Mucosa of gallbladder (tissue), 1 donor: ENCODE data around the gene MRPL53. TPM values are rescaled to one million over a fixed set of nuclear protein-coding genes. Genes with fewer than 3 reads are reported as not detected.
"Not testable (repeated sequence)": the region's sequence is repeated elsewhere in the genome, so short reads cannot be mapped to it uniquely, and the experiment has no call there.

ENCODE experiments used
- DNase-seq: peaks from one replicate; pipeline ENCODE4 v3.0.0-alpha.2; 2020; ENCODE audit warnings: low spot score
- total RNA-seq: library from RNA; stranded (reverse); gene quantifications from one replicate; pipeline ENCODE4 v1.2.1, GENCODE V29; 2021
- donor health status: DM: no; HTN: no; CAD: no.

MRPL53 gene
- total RNA-seq, 1 donor from 2014 or later: 80.9 TPM

DNA sequence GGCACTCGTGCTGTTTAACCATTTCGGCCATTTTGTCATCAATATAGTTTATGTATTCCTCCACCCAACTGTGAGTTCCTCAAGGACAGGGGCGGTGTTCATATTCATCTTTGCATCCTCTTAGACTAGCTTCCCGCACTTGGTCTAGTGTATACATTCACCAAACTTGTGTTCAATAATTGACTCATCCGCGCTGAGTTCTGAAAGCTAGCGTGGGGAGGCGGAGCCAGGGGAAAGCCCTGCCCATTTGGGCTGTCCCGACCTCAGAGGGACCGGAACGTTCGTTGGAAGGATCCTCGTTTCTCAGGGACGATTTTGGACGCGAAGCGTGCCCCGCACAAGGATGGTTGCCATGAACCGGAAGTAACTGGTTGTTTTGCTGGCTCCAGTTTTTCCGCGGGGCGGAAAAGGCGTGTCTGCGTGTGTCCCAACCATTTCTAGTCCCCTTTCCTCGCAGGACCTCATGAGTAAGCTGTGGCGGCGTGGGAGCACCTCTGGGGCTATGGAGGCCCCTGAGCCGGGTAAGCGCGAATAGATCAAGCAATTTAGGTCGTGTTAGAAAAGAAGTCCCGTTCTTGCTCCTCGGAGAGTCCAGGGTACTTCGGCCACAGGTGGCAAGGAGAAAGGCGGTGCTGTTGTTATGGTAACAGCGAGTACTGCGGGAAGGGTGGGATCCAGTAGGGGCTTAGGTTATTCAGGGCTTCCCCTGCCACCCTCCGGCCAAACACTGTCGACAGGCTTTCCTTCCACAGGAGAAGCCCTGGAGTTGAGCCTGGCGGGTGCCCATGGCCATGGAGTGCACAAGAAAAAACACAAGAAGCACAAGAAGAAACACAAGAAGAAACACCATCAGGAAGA, 17.6 kb downstream of the MRPL53 start, which contains the start of gene INO80B:
INO80B (plus strand) TSS at position 434 of the 858 bp plus-strand sequence; CDS start at position 464, 30 bp downstream.
- DNase-seq: peak; percentile 98

DNA sequence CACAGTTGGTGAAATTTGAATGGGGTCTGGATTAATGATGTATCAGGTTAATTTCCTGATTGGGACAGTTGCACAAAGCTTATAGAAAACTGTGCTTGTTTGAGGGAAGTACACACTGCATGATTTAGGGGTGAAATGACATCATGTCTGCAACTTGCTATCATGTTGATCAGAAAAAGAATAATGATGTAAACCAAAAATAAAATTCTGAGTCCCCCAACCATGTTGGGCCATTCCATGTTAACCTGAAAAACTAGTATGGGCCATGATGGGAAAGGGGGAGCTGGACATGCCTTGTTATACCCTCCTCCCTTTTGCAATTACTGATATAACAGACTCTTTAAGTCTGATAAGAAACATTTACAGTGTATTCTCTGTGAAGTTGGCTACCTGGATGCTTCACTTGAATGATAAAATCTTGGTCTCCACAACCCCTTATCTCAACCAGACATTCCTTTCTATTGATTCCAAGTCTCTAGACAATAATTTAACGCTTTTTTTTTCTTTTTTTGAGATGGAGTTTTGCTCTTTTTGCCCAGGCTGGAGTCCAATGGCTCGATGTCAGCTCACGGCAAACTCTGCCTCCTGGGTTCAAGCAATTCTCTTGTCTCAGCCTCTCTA, 21.8 kb downstream of the MRPL53 start:
- DNase-seq: no peak

DNA sequence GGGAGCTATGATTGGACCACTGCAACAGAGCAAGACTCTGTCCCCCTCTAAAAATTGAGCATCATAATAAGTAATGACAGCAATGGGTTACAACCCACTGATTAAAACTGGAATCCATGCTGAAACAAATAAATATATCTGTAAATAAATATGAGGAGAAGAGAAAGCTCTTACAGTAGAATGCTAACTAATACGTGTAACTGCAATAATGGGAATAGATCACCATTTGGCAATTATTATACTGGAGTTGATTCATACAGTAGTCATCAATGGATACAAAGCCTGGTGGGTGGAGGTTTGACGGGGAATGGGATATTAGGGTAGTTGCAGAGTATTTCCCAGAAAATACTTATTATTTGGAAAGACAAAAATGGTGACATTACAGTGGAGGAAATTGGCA, 23.7 kb downstream of the MRPL53 start:
- DNase-seq: no peak

DNA sequence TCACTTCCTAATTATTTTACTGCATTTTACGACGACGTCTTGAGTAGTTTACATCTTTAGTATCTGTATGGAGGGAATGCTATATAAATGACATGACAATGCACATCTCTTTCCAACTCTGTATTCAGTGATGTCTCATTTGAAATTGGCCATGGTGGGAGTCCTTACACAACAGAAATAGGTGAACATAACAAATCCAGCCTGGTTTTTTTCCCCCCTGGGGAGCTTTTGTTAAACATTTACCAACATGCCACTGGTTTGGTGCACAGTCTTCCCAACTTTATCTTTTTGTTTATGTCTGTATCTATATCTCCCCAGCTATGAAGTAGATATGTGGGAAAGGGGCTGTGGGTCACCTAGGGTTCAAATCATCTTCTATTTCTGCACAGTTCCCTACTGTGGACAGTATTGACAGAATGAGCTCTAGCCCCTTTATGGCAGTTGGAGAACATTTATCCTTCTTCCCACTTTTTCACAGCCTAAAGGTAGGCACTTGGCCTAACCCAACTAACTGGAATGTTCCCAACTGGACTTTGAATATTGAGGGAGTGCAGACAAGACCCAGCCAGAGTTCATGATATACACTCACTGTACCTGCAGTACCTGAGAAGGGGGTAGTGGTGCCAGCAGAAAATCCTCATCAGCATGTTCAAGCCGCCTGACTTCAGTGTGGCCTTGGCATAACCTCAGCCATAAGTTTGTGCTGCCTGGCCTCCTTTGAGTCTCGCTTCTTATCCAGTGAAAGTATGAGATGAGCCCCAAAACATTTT, 25.1 kb downstream of the MRPL53 start:
- DNase-seq: peak; percentile 63

DNA sequence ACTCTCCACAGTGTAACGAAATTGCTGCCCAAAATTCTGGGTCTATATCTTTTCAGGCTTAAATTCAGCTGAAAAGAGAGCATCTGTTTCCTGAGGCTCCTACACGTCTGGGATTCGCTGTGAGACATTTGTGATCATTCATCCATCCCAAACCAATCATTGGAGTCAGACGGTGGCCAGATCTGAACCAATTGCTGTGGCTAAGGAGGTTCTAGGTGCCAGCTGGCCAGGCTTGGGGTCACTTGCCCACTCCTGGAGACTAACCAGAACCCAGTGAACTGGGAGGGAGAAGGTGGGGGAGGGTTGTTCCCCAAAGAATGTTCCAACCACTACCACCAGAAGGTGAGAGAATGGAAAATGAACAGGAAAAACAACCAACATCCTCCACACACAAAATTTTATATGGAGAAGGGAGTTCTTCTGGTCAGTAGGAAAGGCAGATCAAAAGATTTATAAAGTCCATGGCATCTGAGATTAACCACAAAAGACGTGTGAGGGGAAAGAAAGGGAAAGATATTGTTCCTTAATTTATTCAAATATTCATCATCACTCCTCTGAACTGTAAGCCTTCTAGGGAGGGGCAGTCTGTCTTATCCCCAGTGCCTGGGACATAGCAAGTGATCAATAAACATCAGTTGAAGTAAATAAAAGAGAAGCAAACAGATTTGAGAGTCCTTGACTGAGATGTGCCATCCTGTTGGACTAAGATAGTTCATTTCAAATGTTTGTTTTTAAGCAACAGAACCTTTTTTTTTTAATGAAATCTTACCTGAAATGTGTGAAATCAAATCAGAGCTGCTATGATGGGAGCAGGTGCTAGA, 27.8 kb downstream of the MRPL53 start:
- no peak for DNase-seq

- DNase-seq: not testable (repeated sequence)
Measured at GRCh38 chr2:74442483-74443297, 29.8 kb downstream of the MRPL53 start.

DNA sequence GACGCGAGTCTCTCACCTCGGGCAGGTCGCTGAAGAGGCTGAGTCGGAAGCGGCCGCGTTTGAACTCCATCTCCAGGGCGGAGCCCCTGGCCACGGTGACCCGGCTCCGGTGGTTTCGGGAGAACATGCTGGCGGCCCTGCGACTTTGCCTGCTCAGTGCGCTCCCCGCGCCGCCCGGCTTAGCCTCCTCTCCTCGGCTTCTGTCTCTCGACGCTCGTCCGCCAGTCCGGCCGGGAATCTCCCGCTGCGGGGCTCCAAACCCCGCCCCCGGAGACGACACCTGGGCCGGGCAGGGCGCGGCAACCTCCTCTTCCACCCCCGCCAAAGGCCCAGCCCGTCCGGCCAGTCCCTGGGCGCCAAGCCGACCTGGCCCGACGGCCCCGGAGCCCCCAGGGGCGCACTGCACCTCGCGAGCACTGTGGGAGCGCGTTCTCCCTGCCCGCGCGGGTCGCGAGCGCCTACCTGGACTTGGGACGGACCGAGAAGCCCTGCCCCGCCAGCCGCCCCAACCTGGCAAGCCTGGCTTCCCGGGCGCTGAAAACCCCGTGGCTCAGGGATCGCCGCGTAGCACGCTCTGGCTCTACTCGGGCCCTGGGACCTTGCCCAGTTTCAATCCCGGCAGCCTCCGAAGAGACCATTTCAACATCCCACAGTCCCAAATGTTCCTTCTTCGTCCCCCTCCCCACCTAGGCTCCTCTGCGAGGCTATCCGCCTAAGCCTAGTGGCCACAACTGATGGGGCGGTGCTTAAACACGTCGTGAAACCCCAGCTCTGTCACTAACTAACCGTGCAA, 30.6 kb downstream of the MRPL53 start, which contains the start of gene RTKN:
RTKN (minus strand) TSS at position 248 of the 793 bp plus-strand sequence; CDS start at position 127, 121 bp downstream.
- peak; percentile 60 for DNase-seq

DNA sequence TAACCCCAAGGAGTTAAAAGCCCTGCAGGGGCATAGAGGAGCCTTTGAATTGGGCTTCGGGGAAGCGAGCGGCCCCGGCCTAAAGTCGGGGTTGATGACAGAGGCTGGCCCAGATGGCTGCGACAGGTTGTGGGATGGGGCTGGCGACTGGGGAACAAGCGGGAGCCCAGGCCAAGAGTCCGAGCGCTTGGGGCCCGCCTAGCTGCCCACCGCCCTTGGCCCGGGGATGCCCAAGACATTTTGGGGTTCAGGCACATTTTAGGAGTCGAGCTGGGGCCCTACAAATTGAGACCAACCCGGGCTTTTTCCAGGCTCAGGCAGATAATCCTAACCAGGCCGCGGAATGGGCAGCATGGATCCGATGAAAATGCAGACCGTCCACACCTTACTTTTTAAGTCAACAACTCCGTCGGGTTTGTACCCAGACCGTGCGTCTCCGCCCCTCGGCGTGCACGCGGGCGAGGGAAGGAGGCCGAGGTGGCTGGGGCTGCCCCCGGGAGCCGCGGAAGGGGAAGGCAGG, 31.2 kb downstream of the MRPL53 start:
- DNase-seq: no peak

GRCh38 chr2:74440378-74441169, 31.9 kb downstream of the MRPL53 start:
- DNase-seq: peak; percentile 87

- DNase-seq: peak; percentile 45
Measured at GRCh38 chr2:74439803-74440377, 32.6 kb downstream of the MRPL53 start.

DNA sequence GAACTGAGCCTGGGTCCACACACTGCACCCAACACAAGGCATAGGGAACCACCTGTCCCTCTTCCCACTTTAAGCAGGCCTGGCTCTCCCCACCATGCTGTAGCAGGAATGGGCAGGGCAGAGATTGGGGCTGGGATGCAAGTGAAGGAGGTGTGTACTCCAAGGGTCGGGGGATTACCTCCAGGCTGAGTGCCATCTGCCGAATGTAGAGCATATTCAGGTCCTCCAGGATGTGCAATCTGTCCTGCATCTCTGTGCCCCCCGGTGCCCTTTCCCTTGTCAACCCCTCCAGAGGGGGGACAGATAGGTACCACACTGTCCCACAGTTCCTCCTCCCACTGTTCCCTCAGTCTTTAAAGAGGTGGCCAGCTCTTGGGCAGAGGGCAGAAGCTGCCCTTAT, 33.1 kb downstream of the MRPL53 start:
- DNase-seq: no peak

GRCh38 chr2:74438248-74438647, 34.2 kb downstream of the MRPL53 start:
- no peak for DNase-seq

DNA sequence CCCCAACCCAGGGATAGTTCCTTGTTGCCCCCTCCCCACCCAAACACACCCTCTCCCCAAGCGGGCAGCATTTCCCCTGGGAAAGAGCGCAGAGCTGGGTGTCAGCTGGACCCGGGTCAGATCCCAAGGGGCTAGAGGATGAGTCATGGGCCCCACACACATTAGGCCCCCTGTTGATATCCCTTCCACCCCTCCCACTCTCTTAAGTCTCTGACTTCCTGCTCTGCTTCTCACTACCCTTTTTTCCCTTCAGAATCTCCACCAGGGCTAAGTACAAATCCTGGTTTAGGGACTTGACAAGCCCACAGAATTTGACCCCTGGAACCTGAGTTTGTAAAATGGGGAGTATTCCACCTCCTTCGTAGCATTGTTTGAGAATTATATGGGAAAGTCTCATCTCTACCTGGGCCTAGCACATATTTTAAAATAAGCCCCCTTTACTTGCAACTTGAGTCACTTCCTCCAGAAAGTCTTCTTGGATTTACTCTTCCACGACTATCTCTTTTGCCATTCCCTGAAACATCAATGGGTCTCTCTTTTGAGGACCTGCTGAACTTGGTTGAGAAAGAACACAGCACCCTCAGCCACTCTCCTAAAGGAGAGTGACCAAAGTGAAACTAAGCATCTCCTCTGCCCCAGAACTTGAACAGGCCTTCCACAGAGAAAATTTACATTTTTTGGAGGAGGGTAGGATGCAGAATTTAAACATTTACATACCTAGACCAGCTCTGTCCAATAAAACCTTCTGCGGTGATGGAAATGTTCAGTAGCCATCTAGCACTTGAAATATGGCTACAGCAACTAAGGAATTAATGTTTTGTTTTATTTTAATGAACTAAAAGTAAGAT, 35.4 kb downstream of the MRPL53 start:
- no peak for DNase-seq

- DNase-seq: no peak
Measured at GRCh38 chr2:74436111-74436805, 36.2 kb downstream of the MRPL53 start.

DNA sequence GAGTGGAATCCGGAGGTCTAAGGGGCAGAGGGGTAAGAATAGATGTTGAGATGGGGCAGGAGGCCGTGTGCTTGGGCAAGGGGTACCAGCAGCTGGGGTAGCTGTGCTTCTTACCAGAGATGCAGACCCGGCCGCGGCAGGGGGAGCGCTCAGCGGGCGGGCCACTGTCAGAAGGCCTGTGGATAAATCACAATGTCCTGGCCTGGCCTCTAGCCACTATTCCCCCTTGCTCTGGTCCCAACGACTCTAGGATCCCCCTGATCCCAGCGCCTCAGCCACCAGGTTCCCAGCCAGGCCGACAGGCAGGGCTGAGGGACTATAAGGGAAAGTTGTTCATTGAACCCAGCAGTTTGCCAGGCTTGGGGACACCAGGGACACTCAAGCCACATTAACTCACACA, 42.0 kb downstream of the MRPL53 start:
- no peak for DNase-seq
